Measurements from ENCODE around the gene ITIH1. TPM values are rescaled to one million over a fixed set of nuclear protein-coding genes. Genes with fewer than 3 reads are reported as not detected.
A peak's percentile ranks its signal among the peaks of the same experiment; 100 is the strongest.

ITIH1 gene
- total RNA-seq, 2 experiments from 2014 or later: not detected

GRCh38 chr3:52816199-52816598 lies 38.8 kb downstream of the ITIH1 start:
- no peaks in the 10 kb centered on the region for H3K4me1 Mint-ChIP-seq
- CTCF ChIA-PET: interaction anchor here (0.9 kb wide), 1 partner anchor 18 kb away, joined by 3 read pairs; no protein-coding TSS in a partner anchor
- H3K27ac Mint-ChIP-seq: no peak overlapping the region
- H3K4me3 Mint-ChIP-seq: no peak overlapping the region
- DNase-seq: no peak
- no peaks in the 10 kb centered on the region for H3K36me3 Mint-ChIP-seq (ENCODE audit: low read depth)
- POLR2A ChIA-PET: no interaction called here
- no peaks in the 10 kb centered on the region for H3K9me3 Mint-ChIP-seq
- H3K27me3 Mint-ChIP-seq: no peaks in the 10 kb centered on the region

- Mint-ChIP-seq H3K4me3 (no peak overlapping the region), H3K4me1 (no peaks in the 10 kb centered on the region), H3K27me3 (no peaks in the 10 kb centered on the region), H3K27ac (no peak overlapping the region), H3K9me3 (no peaks in the 10 kb centered on the region), H3K36me3 (ENCODE audit: low read depth) (no peaks in the 10 kb centered on the region)
- POLR2A ChIA-PET: no interaction called here
- no peak for DNase-seq
- CTCF ChIA-PET: interaction anchor here (0.9 kb wide), 1 partner anchor 18 kb away, joined by 3 read pairs; no protein-coding TSS in a partner anchor
Observed at GRCh38 chr3:52816654-52817053, 39.3 kb downstream of the ITIH1 start.

- no peaks in the 10 kb centered on the region for H3K9me3 Mint-ChIP-seq
- H3K4me1 Mint-ChIP-seq: no peaks in the 10 kb centered on the region
- CTCF ChIA-PET: no interaction called here
- POLR2A ChIA-PET: no interaction called here
- no peaks in the 10 kb centered on the region for H3K36me3 Mint-ChIP-seq (ENCODE audit: low read depth)
- H3K27me3 Mint-ChIP-seq: no peaks in the 10 kb centered on the region
- H3K27ac Mint-ChIP-seq: no peak overlapping the region
- H3K4me3 Mint-ChIP-seq: no peak overlapping the region
- no peak for DNase-seq
Observed at GRCh38 chr3:52817221-52817620, 39.8 kb downstream of the ITIH1 start.

- ChIA-PET CTCF (no interaction called here), POLR2A (no interaction called here)
- Mint-ChIP-seq H3K36me3 (ENCODE audit: low read depth) (no peaks in the 10 kb centered on the region), H3K27ac (no peak overlapping the region), H3K27me3 (no peaks in the 10 kb centered on the region), H3K4me3 (no peak overlapping the region), H3K4me1 (no peaks in the 10 kb centered on the region), H3K9me3 (no peaks in the 10 kb centered on the region)
- no peak for DNase-seq
Observed at GRCh38 chr3:52817860-52818259, 40.5 kb downstream of the ITIH1 start.

- ChIA-PET CTCF (interaction anchor here (0.7 to 2.5 kb wide), 3 partner anchors 18 to 21 kb away, joined by 3 to 13 read pairs (median 4); no protein-coding TSS in a partner anchor), POLR2A (no interaction called here)
- Mint-ChIP-seq H3K4me1 (no peaks in the 10 kb centered on the region), H3K27ac (no peak overlapping the region), H3K36me3 (ENCODE audit: low read depth) (no peaks in the 10 kb centered on the region), H3K4me3 (no peak overlapping the region), H3K9me3 (no peaks in the 10 kb centered on the region), H3K27me3 (no peaks in the 10 kb centered on the region)
- no peak for DNase-seq
Observed at GRCh38 chr3:52819936-52820335, 42.5 kb downstream of the ITIH1 start.

GRCh38 chr3:52820736-52821135 lies 43.3 kb downstream of the ITIH1 start:
- H3K27me3 Mint-ChIP-seq: no peaks in the 10 kb centered on the region
- peak; percentile 29 for DNase-seq
- no peak overlapping the region for H3K4me3 Mint-ChIP-seq
- no peaks in the 10 kb centered on the region for H3K36me3 Mint-ChIP-seq (ENCODE audit: low read depth)
- no peaks in the 10 kb centered on the region for H3K9me3 Mint-ChIP-seq
- POLR2A ChIA-PET: no interaction called here
- CTCF ChIA-PET: interaction anchor here (0.6 to 2.5 kb wide), 10 partner anchors 9 to 77 kb away, joined by 3 to 13 read pairs (median 4); no protein-coding TSS in a partner anchor
- H3K27ac Mint-ChIP-seq: no peak overlapping the region
- H3K4me1 Mint-ChIP-seq: no peaks in the 10 kb centered on the region

- no peak for DNase-seq
- H3K27me3 Mint-ChIP-seq: no peaks in the 10 kb centered on the region
- CTCF ChIA-PET: interaction anchor here (1.0 to 2.5 kb wide), 2 partner anchors 15 to 26 kb away, joined by 3 to 13 read pairs; no protein-coding TSS in a partner anchor
- no peak overlapping the region for H3K4me3 Mint-ChIP-seq
- H3K27ac Mint-ChIP-seq: no peak overlapping the region
- no peaks in the 10 kb centered on the region for H3K9me3 Mint-ChIP-seq
- no peaks in the 10 kb centered on the region for H3K36me3 Mint-ChIP-seq (ENCODE audit: low read depth)
- POLR2A ChIA-PET: interaction anchor here (2.6 kb wide), 1 partner anchor 16 kb away, joined by 10 read pairs; no protein-coding TSS in a partner anchor
- H3K4me1 Mint-ChIP-seq: no peaks in the 10 kb centered on the region
Observed at GRCh38 chr3:52822363-52822762, 45.0 kb downstream of the ITIH1 start.

GRCh38 chr3:52824037-52824436 lies 46.6 kb downstream of the ITIH1 start:
- ChIA-PET CTCF (no interaction called here), POLR2A (interaction anchor here (2.6 kb wide), 1 partner anchor 15 kb away, joined by 10 read pairs; no protein-coding TSS in a partner anchor)
- Mint-ChIP-seq H3K36me3 (ENCODE audit: low read depth) (no peaks in the 10 kb centered on the region), H3K27me3 (no peaks in the 10 kb centered on the region), H3K4me1 (no peaks in the 10 kb centered on the region), H3K4me3 (no peak overlapping the region), H3K9me3 (no peaks in the 10 kb centered on the region), H3K27ac (no peak overlapping the region)
- DNase-seq: no peak

GRCh38 chr3:52827441-52827840 lies 50.0 kb downstream of the ITIH1 start:
- H3K27me3 Mint-ChIP-seq: no peaks in the 10 kb centered on the region
- H3K9me3 Mint-ChIP-seq: no peaks in the 10 kb centered on the region
- H3K27ac Mint-ChIP-seq: no peak overlapping the region
- ChIA-PET POLR2A (no interaction called here), CTCF (no interaction called here)
- no peak for DNase-seq
- no peak overlapping the region for H3K4me3 Mint-ChIP-seq
- H3K36me3 Mint-ChIP-seq (ENCODE audit: low read depth): peaks cover 3% of the 10 kb centered on the region
- H3K4me1 Mint-ChIP-seq: peaks cover 12% of the 10 kb centered on the region

GRCh38 chr3:52827866-52828376 lies 50.5 kb downstream of the ITIH1 start:
- peaks cover 3% of the 10 kb centered on the region for H3K36me3 Mint-ChIP-seq (ENCODE audit: low read depth)
- CTCF ChIA-PET: no interaction called here
- H3K9me3 Mint-ChIP-seq: no peaks in the 10 kb centered on the region
- no peak for DNase-seq
- no peaks in the 10 kb centered on the region for H3K27me3 Mint-ChIP-seq
- H3K4me1 Mint-ChIP-seq: peaks cover 12% of the 10 kb centered on the region
- H3K27ac Mint-ChIP-seq: no peak overlapping the region
- POLR2A ChIA-PET: no interaction called here
- H3K4me3 Mint-ChIP-seq: no peak overlapping the region

- Mint-ChIP-seq H3K27me3 (no peaks in the 10 kb centered on the region), H3K4me3 (no peak overlapping the region), H3K9me3 (no peaks in the 10 kb centered on the region), H3K36me3 (ENCODE audit: low read depth) (peaks cover 3% of the 10 kb centered on the region), H3K4me1 (peaks cover 12% of the 10 kb centered on the region), H3K27ac (no peak overlapping the region)
- CTCF ChIA-PET: no interaction called here
- no peak for DNase-seq
- POLR2A ChIA-PET: no interaction called here
Observed at GRCh38 chr3:52829482-52829881, 52.1 kb downstream of the ITIH1 start.

GRCh38 chr3:52829906-52830463 lies 52.6 kb downstream of the ITIH1 start:
- no peak for DNase-seq
- Mint-ChIP-seq H3K4me1 (peaks cover 12% of the 10 kb centered on the region), H3K9me3 (no peaks in the 10 kb centered on the region), H3K4me3 (no peak overlapping the region), H3K27me3 (no peaks in the 10 kb centered on the region), H3K27ac (no peak overlapping the region), H3K36me3 (ENCODE audit: low read depth) (peaks cover 3% of the 10 kb centered on the region)
- ChIA-PET CTCF (no interaction called here), POLR2A (no interaction called here)

GRCh38 chr3:52830535-52831258 lies 53.3 kb downstream of the ITIH1 start, which contains the start of gene ITIH4:
Gene ITIH4 (minus strand): TSS chr3:52830672. CDS start chr3:52830642, 30 bp downstream.
- POLR2A ChIA-PET: no interaction called here
- no peak within 1 kb of the TSS for H3K27ac Mint-ChIP-seq
- H3K9me3 Mint-ChIP-seq: no peaks in the 10 kb centered on the region
- no peaks in the 10 kb centered on the region for H3K27me3 Mint-ChIP-seq
- CTCF ChIA-PET: no interaction called here
- no peak for DNase-seq
- H3K4me1 Mint-ChIP-seq: peaks cover 12% of the 10 kb centered on the region
- peaks cover 3% of the 10 kb centered on the region for H3K36me3 Mint-ChIP-seq (ENCODE audit: low read depth)
- no peak within 1 kb of the TSS for H3K4me3 Mint-ChIP-seq
